Lower leg skin (tissue), 4 donors: ENCODE results near the gene DGKA. TPM values are rescaled to one million over a fixed set of nuclear protein-coding genes. Genes with fewer than 3 reads are reported as not detected.

Experiments used
- DNase-seq, 2 donors: peaks; one replicate each; pipeline ENCODE4 v3.0.0-alpha.2; 2019; ENCODE audit warnings: low spot score in 2 of 2
- H3K4me3 ChIP-seq: fragments of 200-600 bp; sonication (generic); 2 replicates; pipeline ENCODE4 v1.5.1; 2017; ENCODE audit warnings: mild to moderate bottlenecking, low read depth; ENCODE audit not compliant: poor library complexity, severe bottlenecking
- CTCF ChIP-seq, 3 donors: fragments of 450-650 bp; IDR thresholded peaks; one replicate each; pipeline ENCODE4 v1.5.1; 2016; ENCODE audit warnings: antibody characterized with exemption in 3 of 3, mild to moderate bottlenecking in 3 of 3, moderate library complexity in 2 of 3
- POLR2A ChIP-seq, 2 donors: fragments of 450-650 bp; IDR thresholded peaks; one replicate each; pipeline ENCODE4 v1.6.1; 2016 to 2017; ENCODE audit warnings: antibody characterized with exemption in 2 of 2, mild to moderate bottlenecking in 1 of 2, moderate library complexity in 1 of 2
- WGBS, 2 donors: methylation state at CpG; one replicate each; pipeline ENCODE4 v1.1.5; 2018; 5-methylcytosine and 5-hydroxymethylcytosine counted together
- intact Hi-C: fragments of 100-400 bp; cut with DNase I; formaldehyde crosslinking; loops from one replicate; pipeline ENCODE4 v1.15.0; 2023; ENCODE audit warnings: low total_unique reads
- total RNA-seq, 4 donors: library from RNA; depleted of rRNA; stranded (reverse); fragments of >200 nt; gene quantifications; one replicate each; pipeline ENCODE4 v1.1.0, GENCODE V29; 2016

DGKA gene
- total RNA-seq, 4 donors from 2014 or later: 139 to 354 (median 176) TPM

GRCh38 chr12:55929306-55929791 lies 1.6 kb upstream of the DGKA start:
- intact Hi-C loops: loop anchor here (10.0 kb wide), 1 partner anchor 95 kb away; no protein-coding TSS in a partner anchor
- DNase-seq: peak in 1 of 2 donors; percentile 86
- no peak overlapping the region for H3K4me3 ChIP-seq
- WGBS, 2 donors: 39 to 43% methylated on average over 8 of the region's 8 CpGs
- no peak for TF ChIP-seq CTCF (IDR thresholded peaks at IDR 0.05)
- no peak for TF ChIP-seq POLR2A (IDR thresholded peaks at IDR 0.05)

GRCh38 chr12:55931317-55931779 lies 386 bp downstream of the DGKA start:
- intact Hi-C loops: no loop called here
- peak overlapping the region; percentile 31 for H3K4me3 ChIP-seq
- TF ChIP-seq POLR2A (IDR thresholded peaks at IDR 0.05) (no peak), CTCF (IDR thresholded peaks at IDR 0.05) (no peak)
- DNase-seq: no peak
- 4 to 5% methylated on average over 10 of the region's 10 CpGs for WGBS, 2 donors

GRCh38 chr12:55931780-55932550 lies 1.0 kb downstream of the DGKA start:
- 0% methylated on average over 31 to 49 of the region's 60 CpGs for WGBS, 2 donors
- intact Hi-C loops: no loop called here

GRCh38 chr12:55932551-55932910 lies 1.6 kb downstream of the DGKA start:
- peak in 1 of 2 donors; percentile 81 for DNase-seq
- TF ChIP-seq CTCF (IDR thresholded peaks at IDR 0.05) (no peak), POLR2A (IDR thresholded peaks at IDR 0.05) (no peak)
- 0 to 10% methylated on average over 4 of the region's 4 CpGs for WGBS, 2 donors
- H3K4me3 ChIP-seq: peak overlapping the region; percentile 31
- intact Hi-C loops: no loop called here

More at GRCh38 chr12:55931780-55932550, 1.0 kb downstream of the DGKA start:
- no peak for TF ChIP-seq CTCF (IDR thresholded peaks at IDR 0.05)
- peak in 1 of 2 donors; percentile 94 for DNase-seq
- peak overlapping the region; percentile 31 for H3K4me3 ChIP-seq

- TF ChIP-seq POLR2A (IDR thresholded peaks at IDR 0.05) (no peak), CTCF (IDR thresholded peaks at IDR 0.05) (no peak)
- intact Hi-C loops: no loop called here
- H3K4me3 ChIP-seq: no peak overlapping the region
- peak in 1 of 2 donors; percentile 87 for DNase-seq
- 27 to 35% methylated on average over 7 of the region's 7 CpGs for WGBS, 2 donors
Measured at GRCh38 chr12:55933169-55933798, 2.3 kb downstream of the DGKA start.
